HEK293 (cell line): Measurements from ENCODE around the gene STK32A.

Experiments
- CTCF ChIA-PET: fragments of 350-600 bp; formaldehyde crosslinking; extraction: SDS; loops from one replicate; lab custom pipeline; 2021; ENCODE audit warnings: antibody characterized with exemption; lab: Yijun Ruan, JAX
- POLR2A ChIA-PET: fragments of 300-600 bp; formaldehyde crosslinking; extraction: SDS; loops from one replicate; lab custom pipeline; 2020; ENCODE audit warnings: antibody characterized with exemption, inconsistent platforms; lab: Yijun Ruan, JAX
- H3K27ac ChIP-seq: fragments of 200-500 bp; sonication (Bioruptor generic); 2 replicates; pipeline ENCODE4 v1.5.1; 2014; ENCODE audit warnings: low read depth, low read length, control low read depth, inconsistent platforms; ENCODE audit errors: extremely low read depth
- H3K36me3 ChIP-seq, 2 experiments: fragments of 200-500 bp in 1 of 2; sonication (Bioruptor generic) in 1 of 2; 1 replicate in 1 of 2; 2 replicates in 1 of 2; pipeline ENCODE4 v1.5.1; 2014 to 2017; ENCODE audit warnings: inconsistent platforms in 2 of 2, low read length in 2 of 2; ENCODE audit not compliant: control insufficient read depth in 2 of 2, insufficient read depth in 1 of 2
- H3K4me1 ChIP-seq: fragments of 200-500 bp; sonication (Bioruptor generic); 2 replicates; pipeline ENCODE4 v1.5.1; 2014; ENCODE audit warnings: mild to moderate bottlenecking, low read length, inconsistent platforms; ENCODE audit not compliant: control insufficient read depth, insufficient read depth
- H3K4me3 ChIP-seq: 2 replicates; pipeline ENCODE4 v1.5.1; 2011; ENCODE audit warnings: low read depth, mild to moderate bottlenecking, control low read depth, low read length, moderate library complexity
- H3K9me3 ChIP-seq: fragments of 200-500 bp; sonication (Bioruptor generic); 2 replicates; pipeline ENCODE4 v1.5.1; 2014; ENCODE audit warnings: low read depth, low read length, inconsistent platforms; ENCODE audit not compliant: control insufficient read depth, insufficient read depth
- GLIS2 ChIP-seq: fragments of 450-650 bp; formaldehyde crosslinking; IDR thresholded peaks from 2 replicates; pipeline ENCODE4 v1.5.1; 2016; ENCODE audit warnings: missing biosample characterization, missing genetic modification characterization
- KLF7 ChIP-seq: fragments of 450-650 bp; formaldehyde crosslinking; IDR thresholded peaks from 2 replicates; pipeline ENCODE4 v1.5.1; 2016; ENCODE audit warnings: missing biosample characterization, missing genetic modification characterization, borderline replicate concordance
- PRDM2 ChIP-seq: fragments of 450-650 bp; formaldehyde crosslinking; IDR thresholded peaks from 2 replicates; pipeline ENCODE4 v1.5.1; 2016; ENCODE audit warnings: missing biosample characterization, missing genetic modification characterization, borderline replicate concordance
- SP2 ChIP-seq: fragments of 450-650 bp; formaldehyde crosslinking; IDR thresholded peaks from 2 replicates; pipeline ENCODE4 v1.5.1; 2016; ENCODE audit warnings: missing biosample characterization, missing genetic modification characterization
- ZBTB10 ChIP-seq: fragments of 450-650 bp; formaldehyde crosslinking; IDR thresholded peaks from 2 replicates; pipeline ENCODE4 v1.5.1; 2016; ENCODE audit warnings: missing biosample characterization, missing genetic modification characterization
- ZBTB7A ChIP-seq: fragments of 450-650 bp; formaldehyde crosslinking; IDR thresholded peaks from 2 replicates; pipeline ENCODE4 v1.5.1; 2016; ENCODE audit warnings: low read depth, missing biosample characterization, missing genetic modification characterization
- ZNF114 ChIP-seq: fragments of 450-650 bp; formaldehyde crosslinking; IDR thresholded peaks from 2 replicates; pipeline ENCODE4 v1.5.0; 2017; ENCODE audit warnings: missing biosample characterization, missing genetic modification characterization
- ZNF132 ChIP-seq: fragments of 450-650 bp; formaldehyde crosslinking; IDR thresholded peaks from 2 replicates; pipeline ENCODE4 v1.5.1; 2017; ENCODE audit warnings: missing biosample characterization, missing genetic modification characterization, borderline replicate concordance
- ZNF26 ChIP-seq: fragments of 450-650 bp; formaldehyde crosslinking; IDR thresholded peaks from 2 replicates; pipeline ENCODE4 v1.5.1; 2016; ENCODE audit warnings: missing biosample characterization, missing genetic modification characterization
- ZNF37A ChIP-seq: fragments of 450-650 bp; IDR thresholded peaks from 2 replicates; pipeline ENCODE4 v1.5.1; 2018; ENCODE audit warnings: missing biosample characterization, missing genetic modification characterization
- ZNF416 ChIP-seq: fragments of 450-650 bp; formaldehyde crosslinking; IDR thresholded peaks from 2 replicates; pipeline ENCODE4 v1.5.1; 2016; ENCODE audit warnings: missing biosample characterization, missing genetic modification characterization
- ZNF433 ChIP-seq: fragments of 450-650 bp; formaldehyde crosslinking; IDR thresholded peaks from 2 replicates; pipeline ENCODE4 v1.5.1; 2016; ENCODE audit warnings: missing biosample characterization, missing genetic modification characterization, low read depth
- ZNF555 ChIP-seq: fragments of 450-650 bp; formaldehyde crosslinking; conservative IDR thresholded peaks from 2 replicates; pipeline ENCODE4 v1.5.1; 2017; ENCODE audit warnings: missing biosample characterization, mild to moderate bottlenecking, missing genetic modification characterization, inconsistent platforms
- ZNF561 ChIP-seq: fragments of 450-650 bp; IDR thresholded peaks from 2 replicates; pipeline ENCODE4 v1.5.1; 2018; ENCODE audit warnings: missing biosample characterization, missing genetic modification characterization, borderline replicate concordance
- ZNF624 ChIP-seq: fragments of 450-650 bp; formaldehyde crosslinking; IDR thresholded peaks from 2 replicates; pipeline ENCODE4 v1.5.1; 2017; ENCODE audit warnings: missing biosample characterization, missing genetic modification characterization
- ZNF629 ChIP-seq: fragments of 450-650 bp; formaldehyde crosslinking; IDR thresholded peaks from 2 replicates; pipeline ENCODE4 v1.5.1; 2017; ENCODE audit warnings: missing biosample characterization, missing genetic modification characterization
- ZNF639 ChIP-seq: fragments of 450-650 bp; formaldehyde crosslinking; IDR thresholded peaks from 2 replicates; pipeline ENCODE4 v1.5.1; 2016; ENCODE audit warnings: missing biosample characterization, missing genetic modification characterization
- ZNF670 ChIP-seq: fragments of 450-650 bp; formaldehyde crosslinking; IDR thresholded peaks from 2 replicates; pipeline ENCODE4 v1.5.1; 2016; ENCODE audit warnings: missing biosample characterization, missing genetic modification characterization, low read depth

The STK32A gene

GRCh38 chr5:147411359-147412319 lies 176.8 kb downstream of the STK32A start (continued):
- TF ChIP-seq PRDM2 (tag by site-specific recombination) = no peak
- TF ChIP-seq ZNF629 (tag by site-specific recombination) = no peak
- TF ChIP-seq GLIS2 (tag by site-specific recombination) = no peak
- no peak for TF ChIP-seq ZNF132 (tag by site-specific recombination)
- TF ChIP-seq KLF7 (tag by site-specific recombination) = no peak
- no peak for TF ChIP-seq ZNF114 (tag by site-specific recombination)

GRCh38 chr5:147412561-147412960 lies 177.7 kb downstream of the STK32A start:
- H3K4me3 ChIP-seq = no peak overlapping the region
- ChIA-PET CTCF (interaction anchor here (1.0 kb wide), 1 partner anchor 146 kb away, joined by 3 read pairs; no protein-coding TSS in a partner anchor), POLR2A (no interaction called here)
- no peak overlapping the region for H3K27ac ChIP-seq
- no peak for TF ChIP-seq SP2 (tag by site-specific recombination)
- no peak for TF ChIP-seq ZNF555 (tag by site-specific recombination)
- TF ChIP-seq ZNF624 (tag by site-specific recombination) = no peak
- TF ChIP-seq ZNF639 (tag by site-specific recombination) = no peak
- no peak for TF ChIP-seq ZNF670 (tag by site-specific recombination)
- TF ChIP-seq ZNF561 (tag by site-specific recombination) = no peak
- TF ChIP-seq ZNF26 (tag by site-specific recombination) = no peak
- TF ChIP-seq ZNF37A (tag by site-specific recombination) = no peak
- TF ChIP-seq ZNF433 = no peak
- no peak for TF ChIP-seq ZNF416 (tag by site-specific recombination)
- TF ChIP-seq ZBTB7A (tag by site-specific recombination) = no peak
- no peak for TF ChIP-seq ZBTB10 (tag by site-specific recombination)
- no peaks in the 10 kb centered on the region for H3K9me3 ChIP-seq
- no peaks in the 10 kb centered on the region for H3K4me1 ChIP-seq
- peaks cover 0 to 36% of the 10 kb centered on the region in 2 experiments; a peak in 1 of 3 replicates for H3K36me3 ChIP-seq
